ENCODE measurements around the gene NUP88.

Gene NUP88

GRCh38 chr17:5361426-5361825 lies 58.0 kb downstream of the NUP88 start:
- H3K4me3 Mint-ChIP-seq = no peak overlapping the region
- H3K9me3 Mint-ChIP-seq = no peaks in the 10 kb centered on the region
- DNase-seq (no peak), ATAC-seq (replicated peaks) (no peak)
- peaks cover 36 to 66% of the 10 kb centered on the region in 2 donors for H3K36me3 Mint-ChIP-seq
- H3K27ac Mint-ChIP-seq = no peak overlapping the region
- peaks cover 3 to 7% of the 10 kb centered on the region in 2 donors for H3K4me1 Mint-ChIP-seq
- H3K27me3 Mint-ChIP-seq = no peaks in the 10 kb centered on the region

- no peak for DNase-seq
- Mint-ChIP-seq H3K9me3 (no peaks in the 10 kb centered on the region), H3K4me1 (no peaks in the 10 kb centered on the region), H3K27ac (no peak overlapping the region), H3K27me3 (no peaks in the 10 kb centered on the region), H3K4me3 (no peak overlapping the region), H3K36me3 (peaks cover 32 to 46% of the 10 kb centered on the region in 2 donors)
- no peak for ATAC-seq (replicated peaks)
These were observed 63.9 kb downstream of the NUP88 start for GRCh38 chr17:5355421-5356129.

DNA sequence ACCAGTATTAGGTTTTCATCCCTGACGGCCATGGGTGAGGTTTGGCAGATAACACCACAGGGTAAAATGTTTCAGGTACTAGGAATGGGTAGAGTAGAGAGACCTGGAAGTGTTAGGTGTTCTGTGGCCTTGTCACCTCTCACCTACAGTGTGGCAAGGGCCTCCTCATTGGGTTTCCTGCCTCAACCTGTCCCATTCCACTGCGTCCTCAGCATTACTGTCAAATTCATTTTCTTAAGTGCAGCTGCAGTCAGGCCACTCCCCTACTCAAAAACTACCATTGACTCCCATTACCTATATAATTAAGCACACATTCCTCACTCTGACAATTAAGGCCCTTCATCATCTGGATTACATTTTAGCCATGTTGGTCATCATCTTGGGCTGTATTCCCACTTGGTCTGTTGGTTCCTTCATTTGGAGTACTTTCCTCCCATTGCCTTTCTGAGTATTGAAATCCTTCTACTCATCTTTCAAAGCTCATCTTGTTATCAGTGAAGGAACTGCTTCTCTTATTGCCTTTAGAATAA lies 64.5 kb downstream of the NUP88 start:
- Mint-ChIP-seq H3K9me3 (no peaks in the 10 kb centered on the region), H3K36me3 (peaks cover 29 to 45% of the 10 kb centered on the region in 2 donors), H3K27me3 (no peaks in the 10 kb centered on the region), H3K4me3 (no peak overlapping the region), H3K27ac (no peak overlapping the region), H3K4me1 (no peaks in the 10 kb centered on the region)
- ATAC-seq (replicated peaks) (no peak), DNase-seq (no peak)

- no peak for ATAC-seq (replicated peaks)
- Mint-ChIP-seq H3K4me1 (no peaks in the 10 kb centered on the region), H3K27ac (peak overlapping the region; percentile 57), H3K27me3 (no peaks in the 10 kb centered on the region), H3K9me3 (no peaks in the 10 kb centered on the region), H3K4me3 (no peak overlapping the region), H3K36me3 (peaks cover 28 to 44% of the 10 kb centered on the region in 2 donors)
- DNase-seq = no peak
These were observed 65.2 kb downstream of the NUP88 start for GRCh38 chr17:5354310-5354709.

GRCh38 chr17:5352681-5353289 lies 66.7 kb downstream of the NUP88 start:
- ATAC-seq (replicated peaks) (no peak), DNase-seq (no peak)
- Mint-ChIP-seq H3K9me3 (no peaks in the 10 kb centered on the region), H3K27ac (peak overlapping the region; percentile 6), H3K27me3 (no peaks in the 10 kb centered on the region), H3K4me3 (no peak overlapping the region), H3K36me3 (peaks cover 38 to 48% of the 10 kb centered on the region in 2 donors), H3K4me1 (no peaks in the 10 kb centered on the region)

DNA sequence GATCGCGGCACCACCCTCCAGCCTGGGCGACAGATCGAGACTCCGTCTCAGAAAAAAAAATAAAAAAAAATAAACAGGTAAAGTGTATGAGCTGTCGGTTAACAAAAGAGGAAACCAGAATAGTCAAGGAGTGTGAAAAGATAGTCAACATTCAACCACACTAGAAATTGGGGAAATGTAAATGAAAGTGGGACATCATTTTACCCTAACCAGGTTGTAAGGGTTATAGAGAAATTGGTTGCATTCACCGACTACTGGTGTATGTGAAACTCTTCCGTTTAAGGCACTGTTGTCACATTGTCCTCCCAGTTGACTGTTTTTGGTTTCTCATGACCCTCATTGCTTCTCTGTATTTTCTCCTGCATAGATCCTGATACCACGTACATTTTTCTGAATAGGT lies 74.5 kb downstream of the NUP88 start:
- peaks cover 6 to 7% of the 10 kb centered on the region in 2 donors for H3K4me1 Mint-ChIP-seq
- H3K9me3 Mint-ChIP-seq = no peaks in the 10 kb centered on the region
- H3K36me3 Mint-ChIP-seq = peaks cover 26 to 48% of the 10 kb centered on the region in 2 donors
- no peak overlapping the region for H3K4me3 Mint-ChIP-seq
- no peak for DNase-seq
- H3K27ac Mint-ChIP-seq = peak overlapping the region; percentile 51
- ATAC-seq (replicated peaks) = peak; percentile 72 to 73
- no peaks in the 10 kb centered on the region for H3K27me3 Mint-ChIP-seq

All from stimulated activated naive B cell treated with anti-CD40 and anti-IgM and Interleukin-4, amounts not matched to agents 10 μg/mL and 1 μg/mL and 100 μg/mL, for 72 hours (primary cell).